ENCODE data around the gene CD200R1.

DNA sequence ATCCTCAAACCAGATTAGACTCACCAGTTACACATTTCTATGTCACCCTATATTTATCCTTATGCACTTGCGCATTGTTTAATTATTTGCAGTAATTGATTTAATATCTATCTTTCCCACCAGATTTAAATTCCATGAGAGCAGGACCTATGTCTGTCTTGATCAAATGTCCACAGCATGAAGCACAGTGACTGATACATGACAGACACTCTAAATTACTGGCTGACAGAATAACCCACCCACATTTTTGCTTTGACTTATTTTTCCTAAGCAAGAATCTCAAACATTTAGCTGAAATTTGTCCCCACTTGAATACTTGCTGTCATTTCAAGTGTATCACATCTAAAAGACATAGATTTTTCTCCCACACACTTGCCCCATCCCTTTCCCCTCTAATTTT is 7.5 kb downstream of the CD200R1 start:
- TF ChIP-seq, protein P1, sequence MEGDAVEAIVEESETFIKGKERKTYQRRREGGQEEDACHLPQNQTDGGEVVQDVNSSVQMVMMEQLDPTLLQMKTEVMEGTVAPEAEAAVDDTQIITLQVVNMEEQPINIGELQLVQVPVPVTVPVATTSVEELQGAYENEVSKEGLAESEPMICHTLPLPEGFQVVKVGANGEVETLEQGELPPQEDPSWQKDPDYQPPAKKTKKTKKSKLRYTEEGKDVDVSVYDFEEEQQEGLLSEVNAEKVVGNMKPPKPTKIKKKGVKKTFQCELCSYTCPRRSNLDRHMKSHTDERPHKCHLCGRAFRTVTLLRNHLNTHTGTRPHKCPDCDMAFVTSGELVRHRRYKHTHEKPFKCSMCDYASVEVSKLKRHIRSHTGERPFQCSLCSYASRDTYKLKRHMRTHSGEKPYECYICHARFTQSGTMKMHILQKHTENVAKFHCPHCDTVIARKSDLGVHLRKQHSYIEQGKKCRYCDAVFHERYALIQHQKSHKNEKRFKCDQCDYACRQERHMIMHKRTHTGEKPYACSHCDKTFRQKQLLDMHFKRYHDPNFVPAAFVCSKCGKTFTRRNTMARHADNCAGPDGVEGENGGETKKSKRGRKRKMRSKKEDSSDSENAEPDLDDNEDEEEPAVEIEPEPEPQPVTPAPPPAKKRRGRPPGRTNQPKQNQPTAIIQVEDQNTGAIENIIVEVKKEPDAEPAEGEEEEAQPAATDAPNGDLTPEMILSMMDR (IDR thresholded peaks at IDR 0.05): no peak
- no peak for TF ChIP-seq EP300 (IDR thresholded peaks at IDR 0.05)
